GM23338 (cell line): ENCODE data around the gene UCN. TPM values are rescaled to one million over a fixed set of nuclear protein-coding genes. Genes with fewer than 3 reads are reported as not detected.

Experiments
- ATAC-seq: fragments of 200-7000 bp; cut with Tn5 transposase; 3 replicates; pipeline ENCODE4 v1.9.1; 2020
- DNase-seq: peaks from one replicate; pipeline ENCODE4 v3.0.0-alpha.2; 2015; ENCODE audit warnings: low spot score
- H2AFZ ChIP-seq: fragments of 200-600 bp; sonication (generic); 2 replicates; pipeline ENCODE4 v1.8.0; 2016; ENCODE audit warnings: antibody characterized with exemption, mild to moderate bottlenecking, moderate library complexity
- H3F3A ChIP-seq: fragments of 200-600 bp; sonication (generic); replicated peaks from 2 replicates; pipeline ENCODE4 v1.8.0; 2017; ENCODE audit warnings: antibody characterized with exemption, mixed run types, low read depth
- H3K27ac ChIP-seq: fragments of 200-600 bp; sonication (generic); 2 replicates; pipeline ENCODE4 v1.6.1; 2016; ENCODE audit warnings: low read depth
- H3K27me3 ChIP-seq: fragments of 200-600 bp; sonication (generic); 2 replicates; pipeline ENCODE4 v1.8.0; 2016; ENCODE audit warnings: mild to moderate bottlenecking, mixed run types, moderate library complexity; ENCODE audit not compliant: insufficient read depth
- H3K36me3 ChIP-seq: fragments of 200-600 bp; sonication (generic); 2 replicates; pipeline ENCODE4 v1.8.0; 2016; ENCODE audit warnings: mild to moderate bottlenecking; ENCODE audit not compliant: insufficient read depth
- H3K4me1 ChIP-seq: fragments of 200-600 bp; sonication (generic); 2 replicates; pipeline ENCODE4 v1.8.0; 2016; ENCODE audit warnings: mild to moderate bottlenecking, moderate library complexity; ENCODE audit not compliant: insufficient read depth
- H3K4me2 ChIP-seq: fragments of 200-600 bp; sonication (generic); 2 replicates; pipeline ENCODE4 v1.7.1; 2017; ENCODE audit warnings: mixed run types
- H3K4me3 ChIP-seq: fragments of 200-600 bp; sonication (generic); 2 replicates; pipeline ENCODE4 v1.6.1; 2016; ENCODE audit warnings: mixed run types
- H3K79me2 ChIP-seq: fragments of 200-600 bp; sonication (generic); replicated peaks from 2 replicates; pipeline ENCODE4 v1.8.0; 2017; ENCODE audit warnings: mild to moderate bottlenecking; ENCODE audit not compliant: insufficient read depth
- H3K9me2 ChIP-seq: fragments of 200-600 bp; sonication (generic); 2 replicates; pipeline ENCODE4 v1.8.0; 2017; ENCODE audit not compliant: insufficient read depth
- H4K20me1 ChIP-seq: fragments of 200-600 bp; sonication (generic); replicated peaks from 2 replicates; pipeline ENCODE4 v1.8.0; 2017; ENCODE audit warnings: mild to moderate bottlenecking; ENCODE audit not compliant: insufficient read depth
- H3K27ac Mint-ChIP-seq: 2 replicates; pipeline ENCODE4 v1.8.0; 2020; ENCODE audit warnings: inconsistent platforms, mild to moderate bottlenecking, moderate library complexity, mixed read lengths
- H3K27me3 Mint-ChIP-seq: 3 replicates; pipeline ENCODE4 v1.8.0; 2022; ENCODE audit warnings: low read depth, mild to moderate bottlenecking, moderate library complexity, mixed read lengths, inconsistent platforms; ENCODE audit not compliant: insufficient read depth, poor library complexity
- H3K36me3 Mint-ChIP-seq: 3 replicates; pipeline ENCODE4 v1.8.0; 2021; ENCODE audit warnings: low read depth, mild to moderate bottlenecking, inconsistent platforms, moderate library complexity, mixed read lengths
- H3K4me1 Mint-ChIP-seq: 3 replicates; pipeline ENCODE4 v1.8.0; 2020; ENCODE audit warnings: mild to moderate bottlenecking, inconsistent platforms, mixed read lengths
- H3K4me3 Mint-ChIP-seq: 3 replicates; pipeline ENCODE4 v1.8.0; 2021; ENCODE audit warnings: moderate library complexity, mild to moderate bottlenecking, inconsistent platforms, mixed read lengths
- H3K9me3 Mint-ChIP-seq: 3 replicates; pipeline ENCODE4 v1.8.0; 2020; ENCODE audit warnings: moderate library complexity, mild to moderate bottlenecking, inconsistent platforms, mixed read lengths
- EZH2 ChIP-seq: fragments of 200-600 bp; sonication (generic); IDR thresholded peaks from one replicate; pipeline ENCODE4 v1.8.0; 2017; ENCODE audit warnings: antibody characterized with exemption, mild to moderate bottlenecking, low read depth; ENCODE audit not compliant: unreplicated experiment
- EZH2phosphoT487 ChIP-seq: fragments of 200-600 bp; sonication (generic); IDR thresholded peaks from one replicate; pipeline ENCODE4 v1.8.1; 2018; ENCODE audit warnings: antibody characterized with exemption; ENCODE audit not compliant: unreplicated experiment
- NANOG ChIP-seq: IDR thresholded peaks from 2 replicates; pipeline ENCODE4 v1.6.1; 2016; ENCODE audit warnings: antibody characterized with exemption, borderline replicate concordance
- REST ChIP-seq: IDR thresholded peaks from one replicate; pipeline ENCODE4 v1.6.1; 2018; ENCODE audit warnings: antibody characterized with exemption; ENCODE audit not compliant: unreplicated experiment
- STAT1 ChIP-seq: IDR thresholded peaks from one replicate; pipeline ENCODE4 v1.6.1; 2016; ENCODE audit warnings: antibody characterized with exemption; ENCODE audit not compliant: unreplicated experiment
- ZNF331 ChIP-seq: fragments of 250-450 bp; sonication (Bioruptor Pico); IDR thresholded peaks from 2 replicates; pipeline ENCODE4 v1.5.0; 2020; ENCODE audit warnings: low read depth, mild to moderate bottlenecking, moderate library complexity
- polyA plus RNA-seq: library from polyadenylated mRNA; unstranded; fragments of >200 nt; fragmentation: Nextera tagmentation; extraction: Ambion mirVana; gene quantifications from 2 replicates; pipeline ENCODE4 v1.2.1, GENCODE V29; 2016
- total RNA-seq: library from RNA; depleted of rRNA; stranded (reverse); fragments of >200 nt; shearing (Covaris generic); gene quantifications from 2 replicates; pipeline ENCODE4 v1.2.3, GENCODE V29; 2014
- TF ChIP-seq, protein P1 (sequence below): fragments of 250-450 bp; sonication (Bioruptor Pico); IDR thresholded peaks from 2 replicates; pipeline ENCODE4 v1.5.0; 2020; ENCODE audit warnings: mild to moderate bottlenecking, moderate library complexity
- TF ChIP-seq, protein P2 (sequence below), 2 experiments: fragments of 200-600 bp in 1 of 2; sonication (generic) in 1 of 2; conservative IDR thresholded peaks; 2 replicates each; pipeline versions ENCODE4 v1.5.1 to v1.6.1; 2016 to 2017; ENCODE audit warnings: antibody characterized with exemption in 2 of 2, low read depth in 2 of 2, mild to moderate bottlenecking in 2 of 2, moderate library complexity in 1 of 2

The UCN gene
- total and polyA plus RNA-seq, 2 experiments from 2014 or later = 0.59 to 0.99 TPM

DNA sequence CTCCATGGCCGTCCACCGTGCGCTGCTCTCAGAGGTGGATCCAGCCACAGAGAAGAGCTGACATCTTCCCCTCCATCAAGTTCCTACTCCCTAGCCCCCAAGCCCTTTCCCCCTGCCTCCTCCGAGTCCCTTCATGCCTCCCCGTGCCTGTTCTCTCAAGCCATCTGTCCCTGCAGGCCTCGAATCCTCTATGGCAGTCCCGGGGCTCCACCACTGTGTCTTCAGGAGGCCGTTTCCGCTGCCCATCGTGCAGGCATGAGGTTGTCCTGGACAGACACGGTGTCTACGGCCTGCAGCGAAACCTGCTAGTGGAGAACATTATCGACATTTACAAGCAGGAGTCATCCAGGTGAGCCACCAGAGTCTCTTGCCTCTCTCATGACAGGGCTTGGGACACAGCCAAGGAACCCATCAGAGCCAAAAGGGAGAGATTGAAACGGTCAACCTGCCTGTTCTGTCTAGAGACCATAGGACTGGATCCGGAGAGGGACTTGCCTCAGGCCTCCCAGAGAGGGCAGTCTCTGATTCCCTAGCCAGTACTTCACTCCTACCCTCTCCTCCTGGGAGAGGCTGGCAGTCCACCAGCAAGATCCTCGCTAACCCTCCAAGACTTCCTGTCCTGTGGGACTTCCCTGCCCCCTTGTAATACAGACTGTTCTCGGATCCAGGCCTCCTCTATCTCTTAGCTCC lies 9.7 kb downstream of the UCN start:
- no peak for ATAC-seq
- no peak overlapping the region for H3K4me2 ChIP-seq

More for the DNA sequence above, 9.7 kb downstream of the UCN start:
- no peaks in the 10 kb centered on the region for H3K79me2 ChIP-seq
- no peaks in the 10 kb centered on the region for H3K36me3 Mint-ChIP-seq
- H3K27ac ChIP-seq = no peak overlapping the region
- no peak overlapping the region for H3K4me3 ChIP-seq
- TF ChIP-seq EZH2 = no peak
- TF ChIP-seq NANOG = no peak
- TF ChIP-seq EZH2phosphoT487 = no peak
- TF ChIP-seq REST = no peak
- TF ChIP-seq ZNF331 (CRISPR knock-in tag) = no peak
- TF ChIP-seq, protein P1, sequence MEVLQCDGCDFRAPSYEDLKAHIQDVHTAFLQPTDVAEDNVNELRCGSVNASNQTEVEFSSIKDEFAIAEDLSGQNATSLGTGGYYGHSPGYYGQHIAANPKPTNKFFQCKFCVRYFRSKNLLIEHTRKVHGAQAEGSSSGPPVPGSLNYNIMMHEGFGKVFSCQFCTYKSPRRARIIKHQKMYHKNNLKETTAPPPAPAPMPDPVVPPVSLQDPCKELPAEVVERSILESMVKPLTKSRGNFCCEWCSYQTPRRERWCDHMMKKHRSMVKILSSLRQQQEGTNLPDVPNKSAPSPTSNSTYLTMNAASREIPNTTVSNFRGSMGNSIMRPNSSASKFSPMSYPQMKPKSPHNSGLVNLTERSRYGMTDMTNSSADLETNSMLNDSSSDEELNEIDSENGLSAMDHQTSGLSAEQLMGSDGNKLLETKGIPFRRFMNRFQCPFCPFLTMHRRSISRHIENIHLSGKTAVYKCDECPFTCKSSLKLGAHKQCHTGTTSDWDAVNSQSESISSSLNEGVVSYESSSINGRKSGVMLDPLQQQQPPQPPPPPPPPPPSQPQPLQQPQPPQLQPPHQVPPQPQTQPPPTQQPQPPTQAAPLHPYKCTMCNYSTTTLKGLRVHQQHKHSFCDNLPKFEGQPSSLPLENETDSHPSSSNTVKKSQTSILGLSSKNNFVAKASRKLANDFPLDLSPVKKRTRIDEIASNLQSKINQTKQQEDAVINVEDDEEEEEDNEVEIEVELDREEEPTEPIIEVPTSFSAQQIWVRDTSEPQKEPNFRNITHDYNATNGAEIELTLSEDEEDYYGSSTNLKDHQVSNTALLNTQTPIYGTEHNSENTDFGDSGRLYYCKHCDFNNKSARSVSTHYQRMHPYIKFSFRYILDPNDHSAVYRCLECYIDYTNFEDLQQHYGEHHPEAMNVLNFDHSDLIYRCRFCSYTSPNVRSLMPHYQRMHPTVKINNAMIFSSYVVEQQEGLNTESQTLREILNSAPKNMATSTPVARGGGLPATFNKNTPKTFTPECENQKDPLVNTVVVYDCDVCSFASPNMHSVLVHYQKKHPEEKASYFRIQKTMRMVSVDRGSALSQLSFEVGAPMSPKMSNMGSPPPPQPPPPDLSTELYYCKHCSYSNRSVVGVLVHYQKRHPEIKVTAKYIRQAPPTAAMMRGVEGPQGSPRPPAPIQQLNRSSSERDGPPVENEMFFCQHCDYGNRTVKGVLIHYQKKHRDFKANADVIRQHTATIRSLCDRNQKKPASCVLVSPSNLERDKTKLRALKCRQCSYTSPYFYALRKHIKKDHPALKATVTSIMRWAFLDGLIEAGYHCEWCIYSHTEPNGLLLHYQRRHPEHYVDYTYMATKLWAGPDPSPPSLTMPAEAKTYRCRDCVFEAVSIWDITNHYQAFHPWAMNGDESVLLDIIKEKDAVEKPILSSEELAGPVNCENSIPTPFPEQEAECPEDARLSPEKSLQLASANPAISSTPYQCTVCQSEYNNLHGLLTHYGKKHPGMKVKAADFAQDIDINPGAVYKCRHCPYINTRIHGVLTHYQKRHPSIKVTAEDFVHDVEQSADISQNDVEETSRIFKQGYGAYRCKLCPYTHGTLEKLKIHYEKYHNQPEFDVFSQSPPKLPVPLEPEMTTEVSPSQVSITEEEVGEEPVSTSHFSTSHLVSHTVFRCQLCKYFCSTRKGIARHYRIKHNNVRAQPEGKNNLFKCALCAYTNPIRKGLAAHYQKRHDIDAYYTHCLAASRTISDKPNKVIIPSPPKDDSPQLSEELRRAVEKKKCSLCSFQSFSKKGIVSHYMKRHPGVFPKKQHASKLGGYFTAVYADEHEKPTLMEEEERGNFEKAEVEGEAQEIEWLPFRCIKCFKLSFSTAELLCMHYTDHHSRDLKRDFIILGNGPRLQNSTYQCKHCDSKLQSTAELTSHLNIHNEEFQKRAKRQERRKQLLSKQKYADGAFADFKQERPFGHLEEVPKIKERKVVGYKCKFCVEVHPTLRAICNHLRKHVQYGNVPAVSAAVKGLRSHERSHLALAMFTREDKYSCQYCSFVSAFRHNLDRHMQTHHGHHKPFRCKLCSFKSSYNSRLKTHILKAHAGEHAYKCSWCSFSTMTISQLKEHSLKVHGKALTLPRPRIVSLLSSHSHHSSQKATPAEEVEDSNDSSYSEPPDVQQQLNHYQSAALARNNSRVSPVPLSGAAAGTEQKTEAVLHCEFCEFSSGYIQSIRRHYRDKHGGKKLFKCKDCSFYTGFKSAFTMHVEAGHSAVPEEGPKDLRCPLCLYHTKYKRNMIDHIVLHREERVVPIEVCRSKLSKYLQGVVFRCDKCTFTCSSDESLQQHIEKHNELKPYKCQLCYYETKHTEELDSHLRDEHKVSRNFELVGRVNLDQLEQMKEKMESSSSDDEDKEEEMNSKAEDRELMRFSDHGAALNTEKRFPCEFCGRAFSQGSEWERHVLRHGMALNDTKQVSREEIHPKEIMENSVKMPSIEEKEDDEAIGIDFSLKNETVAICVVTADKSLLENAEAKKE (CRISPR knock-in tag) = no peak
- TF ChIP-seq STAT1 = no peak
- TF ChIP-seq, protein P2, sequence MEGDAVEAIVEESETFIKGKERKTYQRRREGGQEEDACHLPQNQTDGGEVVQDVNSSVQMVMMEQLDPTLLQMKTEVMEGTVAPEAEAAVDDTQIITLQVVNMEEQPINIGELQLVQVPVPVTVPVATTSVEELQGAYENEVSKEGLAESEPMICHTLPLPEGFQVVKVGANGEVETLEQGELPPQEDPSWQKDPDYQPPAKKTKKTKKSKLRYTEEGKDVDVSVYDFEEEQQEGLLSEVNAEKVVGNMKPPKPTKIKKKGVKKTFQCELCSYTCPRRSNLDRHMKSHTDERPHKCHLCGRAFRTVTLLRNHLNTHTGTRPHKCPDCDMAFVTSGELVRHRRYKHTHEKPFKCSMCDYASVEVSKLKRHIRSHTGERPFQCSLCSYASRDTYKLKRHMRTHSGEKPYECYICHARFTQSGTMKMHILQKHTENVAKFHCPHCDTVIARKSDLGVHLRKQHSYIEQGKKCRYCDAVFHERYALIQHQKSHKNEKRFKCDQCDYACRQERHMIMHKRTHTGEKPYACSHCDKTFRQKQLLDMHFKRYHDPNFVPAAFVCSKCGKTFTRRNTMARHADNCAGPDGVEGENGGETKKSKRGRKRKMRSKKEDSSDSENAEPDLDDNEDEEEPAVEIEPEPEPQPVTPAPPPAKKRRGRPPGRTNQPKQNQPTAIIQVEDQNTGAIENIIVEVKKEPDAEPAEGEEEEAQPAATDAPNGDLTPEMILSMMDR (conservative IDR thresholded peaks at IDR 0.05; ENCODE audit: low read depth in 2 of 2) = no peak
- peaks cover 4% of the 10 kb centered on the region; the same call in 2 of the 3 replicates for H3K4me1 Mint-ChIP-seq
- H3K4me1 ChIP-seq = no peaks in the 10 kb centered on the region; the same call in 1 of the 2 replicates
- no peak overlapping the region for H3K27ac Mint-ChIP-seq
- no peaks in the 10 kb centered on the region for H3K9me2 ChIP-seq
- H4K20me1 ChIP-seq = no peaks in the 10 kb centered on the region
- H3K9me3 Mint-ChIP-seq = no peaks in the 10 kb centered on the region
- H3K36me3 ChIP-seq = no peaks in the 10 kb centered on the region
- H3K27me3 Mint-ChIP-seq = peaks cover 3% of the 10 kb centered on the region
- H3K4me3 Mint-ChIP-seq = no peak overlapping the region
- DNase-seq = no peak
- no peak overlapping the region for H2AFZ ChIP-seq
- no peaks in the 10 kb centered on the region for H3K27me3 ChIP-seq
- peaks cover 5% of the 10 kb centered on the region; the same call in 1 of the 2 replicates for H3F3A ChIP-seq
